PFSK-1 (cell line): ENCODE results near the gene TAS2R41.

ENCODE experiments used
- POLR2AphosphoS5 ChIP-seq: IDR thresholded peaks from 2 replicates; pipeline ENCODE4 v1.6.1; 2012; ENCODE audit warnings: low read depth, mild to moderate bottlenecking, control low read depth, low read length, moderate library complexity
- SIN3A ChIP-seq: IDR thresholded peaks from 2 replicates; pipeline ENCODE4 v1.6.1; 2012; ENCODE audit warnings: mild to moderate bottlenecking, low read length, moderate library complexity, borderline replicate concordance; ENCODE audit not compliant: insufficient read depth
- TAF1 ChIP-seq: IDR thresholded peaks from 2 replicates; pipeline ENCODE4 v1.6.1; 2012; ENCODE audit warnings: low read length, control low read depth, borderline replicate concordance; ENCODE audit not compliant: insufficient read depth
- TF ChIP-seq, protein P1 (sequence below), 2 experiments: IDR thresholded peaks; 2 replicates each; pipeline versions ENCODE4 v1.6.1 to v1.8.0; 2011 to 2012; ENCODE audit warnings: low read depth in 2 of 2, low read length in 2 of 2, control low read depth in 1 of 2, inconsistent platforms in 1 of 2, mild to moderate bottlenecking in 1 of 2, moderate library complexity in 1 of 2; ENCODE audit not compliant: insufficient read depth in 1 of 2

- no peak for TF ChIP-seq TAF1
- no peak for TF ChIP-seq POLR2AphosphoS5
- TF ChIP-seq, protein P1, sequence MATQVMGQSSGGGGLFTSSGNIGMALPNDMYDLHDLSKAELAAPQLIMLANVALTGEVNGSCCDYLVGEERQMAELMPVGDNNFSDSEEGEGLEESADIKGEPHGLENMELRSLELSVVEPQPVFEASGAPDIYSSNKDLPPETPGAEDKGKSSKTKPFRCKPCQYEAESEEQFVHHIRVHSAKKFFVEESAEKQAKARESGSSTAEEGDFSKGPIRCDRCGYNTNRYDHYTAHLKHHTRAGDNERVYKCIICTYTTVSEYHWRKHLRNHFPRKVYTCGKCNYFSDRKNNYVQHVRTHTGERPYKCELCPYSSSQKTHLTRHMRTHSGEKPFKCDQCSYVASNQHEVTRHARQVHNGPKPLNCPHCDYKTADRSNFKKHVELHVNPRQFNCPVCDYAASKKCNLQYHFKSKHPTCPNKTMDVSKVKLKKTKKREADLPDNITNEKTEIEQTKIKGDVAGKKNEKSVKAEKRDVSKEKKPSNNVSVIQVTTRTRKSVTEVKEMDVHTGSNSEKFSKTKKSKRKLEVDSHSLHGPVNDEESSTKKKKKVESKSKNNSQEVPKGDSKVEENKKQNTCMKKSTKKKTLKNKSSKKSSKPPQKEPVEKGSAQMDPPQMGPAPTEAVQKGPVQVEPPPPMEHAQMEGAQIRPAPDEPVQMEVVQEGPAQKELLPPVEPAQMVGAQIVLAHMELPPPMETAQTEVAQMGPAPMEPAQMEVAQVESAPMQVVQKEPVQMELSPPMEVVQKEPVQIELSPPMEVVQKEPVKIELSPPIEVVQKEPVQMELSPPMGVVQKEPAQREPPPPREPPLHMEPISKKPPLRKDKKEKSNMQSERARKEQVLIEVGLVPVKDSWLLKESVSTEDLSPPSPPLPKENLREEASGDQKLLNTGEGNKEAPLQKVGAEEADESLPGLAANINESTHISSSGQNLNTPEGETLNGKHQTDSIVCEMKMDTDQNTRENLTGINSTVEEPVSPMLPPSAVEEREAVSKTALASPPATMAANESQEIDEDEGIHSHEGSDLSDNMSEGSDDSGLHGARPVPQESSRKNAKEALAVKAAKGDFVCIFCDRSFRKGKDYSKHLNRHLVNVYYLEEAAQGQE (IDR thresholded peaks at IDR 0.05; ENCODE audit: insufficient read depth in 1 of 2, low read depth in 2 of 2, low read length in 2 of 2): no peak
- no peak for TF ChIP-seq SIN3A
These were observed 9.9 kb upstream of the TAS2R41 start for GRCh38 chr7:143467724-143468123.
